ENCODE measurements around the gene DUSP6.

DNA sequence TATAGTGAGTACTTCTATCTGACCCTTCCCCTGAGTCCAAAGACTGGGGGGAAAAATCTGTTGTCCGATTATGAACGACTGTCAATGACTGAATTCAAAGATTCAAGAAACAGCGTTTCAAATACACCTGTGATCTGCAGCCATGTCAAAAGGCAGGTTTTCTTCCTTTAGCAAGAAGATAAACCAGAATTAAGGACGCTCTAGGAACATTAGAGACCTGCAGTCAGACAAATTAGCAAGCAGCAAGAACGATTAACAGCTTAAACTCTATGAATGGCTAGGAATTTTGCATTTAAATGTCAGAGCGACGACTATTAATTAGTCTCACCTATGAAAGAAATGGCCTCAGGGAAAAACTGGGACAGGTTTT, 2.1 kb downstream of the DUSP6 start:
- no peak for TF ChIP-seq CTCF (IDR thresholded peaks at IDR 0.05)
- no peak for TF ChIP-seq ZFX (IDR thresholded peaks at IDR 0.05; ENCODE audit: borderline replicate concordance)
